Kidney glomerular epithelial cell (primary cell): ENCODE data around the gene ABHD12.
A peak's percentile ranks its signal among the peaks of the same experiment; 100 is the strongest.

Experiments
- DNase-seq: peaks from one replicate; lab custom pipeline; 2025; lab: John Stamatoyannopoulos, UW

Gene ABHD12

GRCh38 chr20:25380945-25381614, 9.6 kb downstream of the ABHD12 start:
- DNase-seq: no peak

DNA sequence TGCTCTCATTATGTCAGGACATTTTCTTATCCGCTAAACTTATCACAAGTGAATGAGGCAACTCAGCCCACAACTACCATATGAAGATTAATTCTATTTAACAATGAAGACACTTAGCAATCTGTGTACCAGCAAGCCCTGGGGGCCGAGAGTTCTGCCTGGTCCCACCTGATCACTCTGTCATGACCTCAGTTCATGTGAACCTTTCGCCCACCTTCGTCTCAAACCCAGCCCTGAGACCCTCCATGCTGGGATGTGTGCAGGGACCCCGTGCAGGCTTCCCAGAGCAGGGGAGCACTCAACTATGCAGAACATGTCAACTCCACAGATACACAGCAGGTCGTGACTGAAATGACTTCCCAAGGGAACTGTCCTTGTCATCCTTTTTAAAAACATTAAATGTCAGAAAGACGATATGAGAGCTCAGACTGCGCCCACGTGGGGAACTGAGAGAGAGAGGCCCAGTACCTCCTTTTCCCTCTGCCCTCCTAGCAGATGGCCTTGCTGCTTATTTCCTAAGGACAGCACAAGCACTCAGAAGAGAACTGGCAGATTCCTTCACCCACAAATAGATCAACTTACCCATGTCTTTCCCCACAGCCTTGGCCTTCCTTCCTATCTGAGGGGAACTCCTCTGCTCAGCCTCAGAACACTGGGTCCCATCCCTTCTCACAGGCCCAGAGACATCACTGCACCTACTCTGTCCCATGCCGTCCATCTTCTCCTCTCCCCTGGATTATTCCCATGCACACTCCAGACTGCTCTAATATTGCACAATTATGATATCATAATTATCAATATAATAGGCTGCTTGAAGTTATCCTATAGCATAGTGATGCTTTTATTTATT, 11.5 kb downstream of the ABHD12 start:
- DNase-seq: no peak

DNA sequence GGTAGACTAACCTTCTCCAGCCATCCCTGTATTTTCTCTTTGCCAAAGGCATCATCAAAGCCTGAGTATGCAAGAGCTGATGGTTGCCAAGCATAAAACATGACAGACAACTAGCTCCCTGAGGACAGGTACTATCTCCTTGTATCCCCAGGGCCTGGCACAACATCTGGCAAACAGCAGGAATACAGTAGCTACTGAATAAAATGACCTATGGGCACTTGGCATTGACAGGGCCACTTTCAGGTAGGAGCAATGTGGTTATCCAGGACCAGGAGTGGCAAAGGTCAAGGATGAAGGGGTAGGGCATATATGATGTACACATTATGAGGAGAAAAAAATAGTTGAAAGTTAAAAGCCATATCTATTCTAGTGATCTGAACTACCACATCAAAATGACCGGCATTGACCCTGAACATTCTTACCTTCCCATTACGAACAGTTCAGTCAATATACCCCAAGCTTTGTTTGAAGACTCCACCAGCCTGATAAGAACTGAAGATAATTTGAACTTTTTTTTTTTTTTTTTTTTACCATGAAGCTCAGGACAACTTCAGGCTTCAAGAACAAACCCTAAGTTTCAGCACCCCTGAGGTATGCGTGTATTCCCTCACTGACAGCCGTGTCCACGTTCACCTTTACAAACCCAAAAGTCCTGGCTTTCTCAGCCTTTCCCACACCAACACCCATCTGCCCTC, 12.3 kb downstream of the ABHD12 start:
- DNase-seq: no peak

DNA sequence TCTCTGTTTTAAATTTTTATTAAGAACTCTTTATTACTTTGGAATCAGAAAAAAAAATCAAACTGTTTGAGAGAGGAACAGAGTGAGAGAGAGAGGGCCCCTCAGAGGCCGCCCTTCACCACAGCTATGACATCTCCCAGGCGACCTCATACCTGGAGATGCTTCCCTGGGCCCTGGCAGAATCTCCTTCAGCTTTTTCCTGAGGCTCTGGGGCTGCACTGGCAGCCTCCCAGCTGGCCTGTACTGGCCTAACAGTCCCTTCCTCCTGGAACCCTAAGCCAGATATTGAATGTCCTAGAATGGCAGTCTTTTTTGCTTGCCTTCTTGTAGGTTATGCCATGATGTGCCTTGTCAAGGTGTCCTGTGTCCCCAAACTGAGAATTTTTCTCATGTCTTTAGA, 13.7 kb downstream of the ABHD12 start:
- no peak for DNase-seq

DNA sequence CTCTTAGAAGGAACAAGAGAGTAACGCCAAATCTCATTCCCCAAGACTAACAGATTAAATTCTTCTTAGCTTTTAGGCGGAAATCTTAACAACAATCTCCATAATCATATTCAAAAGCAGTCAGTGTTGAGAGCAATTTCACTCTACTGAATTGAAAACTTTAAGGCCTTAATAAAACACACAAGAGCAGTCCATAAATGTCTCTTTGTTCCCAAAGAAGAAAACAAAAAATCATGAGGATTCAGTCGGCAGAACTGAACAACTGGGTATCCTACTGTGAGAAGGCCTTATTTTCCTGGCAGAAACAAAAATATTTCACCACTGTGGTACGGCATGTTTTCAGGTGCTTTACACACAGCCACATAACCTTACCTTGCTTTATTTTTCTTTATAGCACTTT, 14.4 kb downstream of the ABHD12 start:
- no peak for DNase-seq

DNA sequence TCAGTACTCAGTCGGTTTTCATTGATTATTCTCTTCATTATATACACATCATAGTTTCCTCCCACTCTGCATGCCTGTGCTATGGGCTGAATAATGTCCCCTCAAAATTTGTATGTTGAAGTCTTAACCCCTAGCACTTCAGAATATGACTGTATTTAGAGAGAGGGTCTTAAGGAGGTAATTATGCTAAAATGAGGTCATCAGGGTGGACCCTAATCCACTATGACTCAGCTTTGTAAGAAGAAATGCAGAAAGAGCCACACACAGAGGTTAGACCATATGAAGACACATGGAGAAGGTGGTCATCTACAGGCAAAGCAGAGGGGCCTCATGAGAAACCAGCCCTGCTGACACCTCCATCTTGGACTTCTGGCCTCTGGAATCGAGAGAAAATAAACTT, 15.8 kb downstream of the ABHD12 start:
- no peak for DNase-seq

DNA sequence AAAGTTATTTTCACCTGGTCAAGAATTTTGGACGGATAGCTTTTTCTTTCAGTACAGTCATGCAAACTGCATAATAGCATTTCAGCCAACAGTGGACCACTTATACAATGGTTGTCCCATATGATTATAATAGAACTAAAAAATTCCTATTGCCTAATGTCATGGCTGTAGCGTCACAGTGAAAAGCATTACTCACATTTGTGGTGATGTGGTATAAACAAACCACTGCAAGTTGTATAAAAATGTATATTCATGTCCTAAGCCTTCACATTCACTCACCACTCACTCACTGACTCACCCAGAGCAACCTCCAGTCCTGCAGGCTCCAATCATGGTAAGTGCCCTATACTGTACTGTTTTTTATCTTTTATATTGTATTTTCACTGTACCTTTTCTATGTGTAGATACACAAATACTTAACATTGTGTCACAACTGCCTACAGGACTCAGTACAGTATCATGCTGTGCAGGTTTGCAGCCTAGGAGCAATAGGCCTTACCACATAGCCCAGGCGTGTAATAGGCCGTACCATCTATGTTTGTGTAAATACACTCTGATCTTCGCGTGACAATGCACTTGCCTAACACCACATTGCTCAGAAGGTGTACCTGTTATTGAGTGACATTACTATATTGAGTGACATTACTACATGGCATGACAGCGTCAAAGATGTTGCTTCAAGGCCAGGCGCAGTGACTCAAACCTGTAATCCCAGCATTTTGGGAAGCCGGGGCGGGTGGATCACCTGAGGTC, 17.9 kb downstream of the ABHD12 start:
- peak; percentile 12 for DNase-seq

DNA sequence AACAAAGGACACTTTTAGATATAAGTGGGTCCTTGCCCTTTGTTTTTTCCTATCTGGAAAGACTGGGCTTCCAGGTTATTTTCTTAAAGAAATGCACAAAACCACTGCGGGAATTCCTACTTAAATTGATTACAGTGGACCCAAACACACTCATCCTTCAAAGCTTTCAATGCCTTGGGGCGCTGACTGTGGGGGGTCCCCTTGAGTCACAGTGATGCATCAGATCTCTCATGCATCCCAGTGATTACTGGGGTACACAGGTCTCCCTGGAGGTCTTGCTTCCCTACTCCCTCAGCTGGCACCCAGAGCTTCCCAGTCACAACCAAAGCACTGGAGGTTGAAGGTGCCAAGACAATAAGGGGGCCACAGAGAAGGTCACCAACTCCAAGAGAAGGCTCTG, 20.7 kb downstream of the ABHD12 start:
- DNase-seq: no peak

GRCh38 chr20:25369529-25369928, 21.1 kb downstream of the ABHD12 start:
- no peak for DNase-seq

DNA sequence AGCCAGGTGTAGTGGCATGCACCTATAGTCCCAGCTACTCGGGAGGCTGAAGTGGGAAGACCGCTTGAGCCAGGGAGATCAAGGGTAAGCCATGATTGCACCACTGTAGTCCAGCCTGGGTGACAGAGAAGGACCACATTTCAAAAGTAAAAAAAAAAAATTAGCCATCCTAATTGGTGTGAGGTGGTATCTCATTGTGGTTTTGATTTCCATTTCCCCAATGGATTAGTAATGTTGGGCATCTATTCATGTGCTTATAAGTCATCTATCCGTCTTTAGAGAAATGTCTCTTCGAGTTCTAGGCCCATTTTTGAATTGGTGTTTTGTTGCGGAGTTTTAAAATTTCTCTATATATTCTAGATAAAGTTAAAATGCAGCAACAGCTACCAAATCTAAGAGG, 21.7 kb downstream of the ABHD12 start:
- no peak for DNase-seq

DNA sequence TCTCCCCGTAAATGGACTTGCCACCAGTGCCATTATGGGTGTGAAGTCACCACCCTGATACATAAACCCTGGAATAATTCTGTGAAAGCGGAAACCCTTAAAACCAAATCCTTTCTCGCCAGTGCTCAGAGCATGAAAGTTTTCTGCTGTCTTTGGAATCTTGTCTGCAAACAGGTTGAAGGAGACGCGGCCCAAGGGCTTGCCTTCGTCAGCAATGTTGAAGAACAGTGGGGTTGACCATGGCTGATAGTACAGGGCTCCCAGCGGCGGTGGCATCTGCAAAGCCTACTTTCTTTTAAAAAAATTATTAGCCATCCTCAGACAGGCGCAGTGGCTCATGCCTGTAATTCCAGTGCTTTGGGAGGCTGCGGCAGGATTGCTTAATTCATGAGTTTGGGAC, 22.1 kb downstream of the ABHD12 start:
- no peak for DNase-seq

GRCh38 chr20:25364879-25365699, 25.5 kb downstream of the ABHD12 start:
- DNase-seq: no peak

- DNase-seq: no peak
Measured at GRCh38 chr20:25364180-25364788, 26.4 kb downstream of the ABHD12 start.

GRCh38 chr20:25361287-25361683, 29.4 kb downstream of the ABHD12 start:
- peak; percentile 60 for DNase-seq

- peak; percentile 60 for DNase-seq
Measured at GRCh38 chr20:25360631-25361286, 29.9 kb downstream of the ABHD12 start.

DNA sequence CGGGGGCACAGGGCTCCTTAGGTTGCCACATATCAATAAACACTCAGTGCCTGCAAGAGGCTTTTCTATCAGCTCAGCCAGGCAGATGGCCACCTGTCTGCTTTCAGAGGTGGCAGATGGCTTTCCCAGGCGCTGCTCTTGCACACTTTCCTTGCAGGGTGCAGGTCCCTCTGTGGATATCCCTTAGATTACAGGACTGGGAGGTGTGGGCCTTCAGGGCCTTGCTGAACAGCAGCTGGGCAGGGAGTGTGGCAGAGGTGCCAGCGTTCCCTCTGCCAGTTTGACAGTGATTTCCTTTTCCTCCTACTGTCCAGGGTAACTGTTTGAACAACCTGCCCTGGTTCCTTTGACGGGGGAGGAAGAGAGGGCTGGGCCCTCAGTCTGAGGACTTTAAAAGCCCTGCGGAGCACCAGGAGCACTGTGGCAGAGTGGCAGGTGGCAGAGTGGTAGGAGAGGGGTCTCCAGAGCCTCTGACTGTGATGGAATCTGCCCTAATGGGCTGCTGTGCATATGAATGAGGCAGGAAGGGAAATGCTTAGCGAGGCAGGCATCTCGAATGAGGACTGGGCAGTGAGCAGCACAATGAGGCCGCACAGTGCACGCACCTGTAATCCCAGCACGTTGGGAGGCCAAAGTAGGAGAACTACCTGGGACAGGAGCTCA, 34.2 kb downstream of the ABHD12 start:
- DNase-seq: no peak

DNA sequence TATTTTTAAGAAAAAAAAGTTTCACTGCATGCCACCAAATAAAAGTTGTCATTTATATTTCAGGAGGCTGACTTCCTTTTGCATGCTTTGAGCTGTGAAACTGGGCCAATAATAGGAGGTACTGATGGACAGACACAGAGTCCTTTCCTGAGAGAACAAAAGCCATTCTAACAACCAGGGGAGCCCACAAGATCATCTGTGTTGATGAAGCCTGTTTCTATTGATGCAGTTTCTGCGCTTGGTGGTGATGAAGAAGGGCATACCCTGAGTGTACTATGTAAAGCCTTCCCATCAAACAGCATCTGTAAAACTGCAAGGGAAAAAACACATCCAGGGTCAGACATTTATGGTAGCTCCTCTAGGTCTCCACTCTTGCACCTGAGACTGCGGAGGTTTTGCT, 34.8 kb downstream of the ABHD12 start:
- no peak for DNase-seq

- DNase-seq: no peak
Measured at GRCh38 chr20:25355011-25355595, 35.5 kb downstream of the ABHD12 start.
